Astrocyte (in vitro differentiated cells and primary cell): ENCODE results near the gene TNRC18. TPM values are rescaled to one million over a fixed set of nuclear protein-coding genes. Genes with fewer than 3 reads are reported as not detected.
"Not testable (repeated sequence)": the region's sequence is repeated elsewhere in the genome, so short reads cannot be mapped to it uniquely, and the experiment has no call there.

Experiments used
- DNase-seq: peaks from one replicate; pipeline ENCODE4 v3.0.0-alpha.2; 2010; ENCODE audit warnings: low read depth
- FAIRE-seq: peaks from 2 replicates; lab custom pipeline; 2011; peaks lifted over from hg19 to GRCh38; lab: Jason Lieb, UNC
- H2AFZ ChIP-seq: 2 replicates; pipeline ENCODE4 v1.6.0; 2012; ENCODE audit warnings: low read depth, low read length, inconsistent platforms
- H3K27ac ChIP-seq: 2 replicates; pipeline ENCODE4 v1.5.1; 2011; ENCODE audit warnings: low read depth, low read length, inconsistent platforms
- H3K27me3 ChIP-seq: 2 replicates; pipeline ENCODE4 v1.6.0; 2011; ENCODE audit warnings: low read length, inconsistent platforms; ENCODE audit not compliant: insufficient read depth
- H3K36me3 ChIP-seq: 2 replicates; pipeline ENCODE4 v1.5.1; 2011; ENCODE audit warnings: low read length, inconsistent platforms; ENCODE audit not compliant: insufficient read depth
- H3K4me1 ChIP-seq: 2 replicates; pipeline ENCODE4 v1.5.1; 2011; ENCODE audit warnings: low read length, inconsistent platforms; ENCODE audit not compliant: insufficient read depth
- H3K4me2 ChIP-seq: 2 replicates; pipeline ENCODE4 v1.6.0; 2012; ENCODE audit warnings: low read length, inconsistent platforms
- H3K4me3 ChIP-seq: 2 replicates; pipeline ENCODE4 v1.5.1; 2011; ENCODE audit warnings: low read depth, mild to moderate bottlenecking, low read length, inconsistent platforms; ENCODE audit not compliant: insufficient read depth
- H3K79me2 ChIP-seq: 2 replicates; pipeline ENCODE4 v1.6.0; 2012; ENCODE audit warnings: mild to moderate bottlenecking, low read length, inconsistent platforms; ENCODE audit not compliant: insufficient read depth
- H3K9ac ChIP-seq: 2 replicates; pipeline ENCODE4 v1.6.0; 2012; ENCODE audit warnings: mild to moderate bottlenecking, low read length, inconsistent platforms
- H3K9me3 ChIP-seq: 2 replicates; pipeline ENCODE4 v1.5.1; 2012; ENCODE audit warnings: low read depth, mild to moderate bottlenecking, low read length, inconsistent platforms; ENCODE audit not compliant: insufficient read depth
- H4K20me1 ChIP-seq: 2 replicates; pipeline ENCODE4 v1.6.0; 2012; ENCODE audit warnings: low read length, inconsistent platforms; ENCODE audit not compliant: insufficient read depth
- H3K27ac Mint-ChIP-seq: one replicate; pipeline ENCODE4 v1.8.0; 2021; ENCODE audit warnings: mild to moderate bottlenecking, mixed read lengths; ENCODE audit not compliant: unreplicated experiment
- H3K27me3 Mint-ChIP-seq: one replicate; pipeline ENCODE4 v1.8.0; 2021; ENCODE audit warnings: low read depth, mixed read lengths; ENCODE audit not compliant: unreplicated experiment
- H3K36me3 Mint-ChIP-seq: one replicate; pipeline ENCODE4 v1.8.0; 2021; ENCODE audit warnings: low read depth, mixed read lengths; ENCODE audit not compliant: unreplicated experiment
- H3K4me1 Mint-ChIP-seq: one replicate; pipeline ENCODE4 v1.8.0; 2021; ENCODE audit warnings: low read depth, mixed read lengths; ENCODE audit not compliant: unreplicated experiment
- H3K4me3 Mint-ChIP-seq: one replicate; pipeline ENCODE4 v1.8.0; 2021; ENCODE audit warnings: mild to moderate bottlenecking, moderate library complexity, mixed read lengths; ENCODE audit not compliant: unreplicated experiment
- H3K9me3 Mint-ChIP-seq: one replicate; pipeline ENCODE4 v1.8.0; 2021; ENCODE audit warnings: mild to moderate bottlenecking, mixed read lengths; ENCODE audit not compliant: unreplicated experiment
- CTCF ChIP-seq: IDR thresholded peaks from 2 replicates; pipeline ENCODE4 v1.5.1; 2011; ENCODE audit warnings: low read depth, mild to moderate bottlenecking, inconsistent platforms, low read length, moderate library complexity; ENCODE audit not compliant: insufficient read depth
- EZH2 ChIP-seq: IDR thresholded peaks from 2 replicates; pipeline ENCODE4 v1.6.1; 2012; ENCODE audit warnings: mild to moderate bottlenecking, low read length, inconsistent platforms; ENCODE audit not compliant: insufficient read depth
- total RNA-seq: library from RNA; stranded (reverse); gene quantifications from 2 replicates; pipeline ENCODE4 v1.2.1, GENCODE V29; 2021

TNRC18 gene
- total RNA-seq, 1 donor from 2014 or later: 84.3 TPM

GRCh38 chr7:5289355-5289754 lies 134.3 kb downstream of the TNRC18 start:
- peaks cover under 1% of the 10 kb centered on the region for H3K9me3 ChIP-seq
- FAIRE-seq (no peak), DNase-seq (no peak)
- no peak overlapping the region for H3K9ac ChIP-seq
- peaks cover under 1% of the 10 kb centered on the region for H3K9me3 Mint-ChIP-seq
- no peak overlapping the region for H3K4me3 Mint-ChIP-seq
- no peaks in the 10 kb centered on the region for H3K36me3 ChIP-seq
- H3K79me2 ChIP-seq: no peaks in the 10 kb centered on the region
- no peak for TF ChIP-seq CTCF
- no peak for TF ChIP-seq EZH2
- H3K36me3 Mint-ChIP-seq: peaks cover 7% of the 10 kb centered on the region
- no peak overlapping the region for H3K4me3 ChIP-seq
- H3K27ac Mint-ChIP-seq: no peak overlapping the region
- H3K27ac ChIP-seq: no peak overlapping the region
- H4K20me1 ChIP-seq: peaks cover 5% of the 10 kb centered on the region
- peaks cover under 1% of the 10 kb centered on the region for H3K4me1 Mint-ChIP-seq
- H3K27me3 ChIP-seq: no peaks in the 10 kb centered on the region
- no peaks in the 10 kb centered on the region for H3K4me1 ChIP-seq
- no peak overlapping the region for H3K4me2 ChIP-seq
- no peak overlapping the region for H2AFZ ChIP-seq
- H3K27me3 Mint-ChIP-seq: peaks cover 9% of the 10 kb centered on the region

DNA sequence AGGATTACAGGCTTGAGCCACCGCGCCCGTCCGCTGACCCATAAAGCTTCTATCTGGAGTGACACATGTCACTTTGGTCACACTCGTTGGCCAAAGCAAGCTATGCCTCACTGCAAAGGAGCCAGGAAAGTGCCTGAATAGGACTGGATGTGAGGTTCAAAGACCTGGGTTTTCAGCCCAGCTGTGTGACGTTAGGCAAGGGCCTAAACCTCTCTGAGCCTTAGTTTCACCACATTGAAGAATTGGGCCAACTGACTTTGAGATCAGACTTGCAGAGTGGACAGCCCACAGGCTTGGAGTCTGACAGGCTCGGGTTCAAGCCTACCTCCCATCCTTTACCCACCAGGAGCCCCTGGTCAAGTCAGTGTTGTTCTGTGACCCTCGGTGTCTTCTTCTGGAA lies 135.1 kb downstream of the TNRC18 start:
- not testable (repeated sequence) for H4K20me1 ChIP-seq, H3K4me1 Mint-ChIP-seq, H3K4me2 ChIP-seq, FAIRE-seq, H3K4me3 ChIP-seq, H3K27me3 ChIP-seq, H2AFZ ChIP-seq, H3K27ac ChIP-seq, H3K9ac ChIP-seq, H3K4me3 Mint-ChIP-seq, H3K9me3 ChIP-seq, DNase-seq, H3K4me1 ChIP-seq, H3K36me3 ChIP-seq, H3K9me3 Mint-ChIP-seq, H3K36me3 Mint-ChIP-seq, H3K79me2 ChIP-seq, H3K27ac Mint-ChIP-seq
- peaks cover 11% of the 10 kb centered on the region for H3K27me3 Mint-ChIP-seq

DNA sequence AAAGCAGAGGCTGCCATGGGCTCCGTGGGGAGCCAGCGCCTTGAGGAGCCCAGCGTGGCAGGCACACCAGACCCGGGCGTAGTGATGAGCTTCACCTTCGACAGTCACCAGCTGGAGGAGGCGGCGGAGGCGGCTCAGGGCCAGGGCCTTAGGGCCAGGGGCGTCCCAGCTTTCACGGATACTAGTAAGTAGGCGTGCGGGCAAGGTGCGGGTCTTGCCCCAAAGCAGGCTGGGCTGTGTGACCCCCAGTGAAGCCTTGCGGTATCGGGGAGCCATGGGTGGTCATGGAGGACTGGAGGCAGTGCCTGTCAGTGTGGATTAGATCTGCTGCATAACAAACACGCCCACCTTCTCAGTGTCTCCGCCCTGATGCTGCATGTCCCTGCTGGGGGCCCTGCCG lies 135.8 kb downstream of the TNRC18 start:
- Mint-ChIP-seq H3K27me3 (peaks cover 11% of the 10 kb centered on the region), H3K36me3 (peaks cover 4% of the 10 kb centered on the region), H3K4me3 (no peak overlapping the region), H3K27ac (no peak overlapping the region), H3K9me3 (no peaks in the 10 kb centered on the region), H3K4me1 (peaks cover 2% of the 10 kb centered on the region)
- no peaks in the 10 kb centered on the region for H3K27me3 ChIP-seq
- TF ChIP-seq CTCF (no peak), EZH2 (no peak)
- H3K9me3 ChIP-seq: no peaks in the 10 kb centered on the region
- no peak for FAIRE-seq
- no peaks in the 10 kb centered on the region for H3K79me2 ChIP-seq
- DNase-seq: no peak
- no peak overlapping the region for H3K4me2 ChIP-seq
- no peak overlapping the region for H2AFZ ChIP-seq
- no peak overlapping the region for H3K9ac ChIP-seq
- H3K4me1 ChIP-seq: no peaks in the 10 kb centered on the region
- H4K20me1 ChIP-seq: peaks cover 6% of the 10 kb centered on the region
- H3K36me3 ChIP-seq: no peaks in the 10 kb centered on the region
- H3K27ac ChIP-seq: no peak overlapping the region
- no peak overlapping the region for H3K4me3 ChIP-seq

- H3K4me2 ChIP-seq, H3K79me2 ChIP-seq, H3K27me3 ChIP-seq, H3K36me3 Mint-ChIP-seq, H3K9ac ChIP-seq, H3K4me1 Mint-ChIP-seq, H3K4me1 ChIP-seq, H3K27ac ChIP-seq, H4K20me1 ChIP-seq, H2AFZ ChIP-seq, FAIRE-seq, H3K9me3 Mint-ChIP-seq, H3K36me3 ChIP-seq, H3K4me3 ChIP-seq, DNase-seq, H3K27ac Mint-ChIP-seq, H3K9me3 ChIP-seq, H3K4me3 Mint-ChIP-seq: not testable (repeated sequence)
- peaks cover 11% of the 10 kb centered on the region for H3K27me3 Mint-ChIP-seq
Observed at GRCh38 chr7:5287373-5287772, 136.3 kb downstream of the TNRC18 start.
